ACC112 (cell line): Measurements from ENCODE around the gene TTC27.

ENCODE experiments used
- H2AFZ ChIP-seq: fragments of 200-600 bp; sonication (generic); one replicate; pipeline ENCODE4 v1.6.0; 2017; ENCODE audit warnings: antibody characterized with exemption, low read length; ENCODE audit not compliant: unreplicated experiment
- H3K27ac ChIP-seq: fragments of 200-600 bp; sonication (generic); 2 replicates; pipeline ENCODE4 v1.5.1; 2014; ENCODE audit warnings: low read depth, mild to moderate bottlenecking, antibody characterized with exemption, low read length, moderate library complexity
- H3K27me3 ChIP-seq: fragments of 200-600 bp; sonication (generic); 2 replicates; pipeline ENCODE4 v1.6.1; 2014; ENCODE audit warnings: mild to moderate bottlenecking, antibody characterized with exemption, low read length, moderate library complexity, mixed read lengths; ENCODE audit not compliant: insufficient read depth
- H3K36me3 ChIP-seq: fragments of 200-600 bp; sonication (generic); 2 replicates; pipeline ENCODE4 v1.6.1; 2016; ENCODE audit warnings: mild to moderate bottlenecking, antibody characterized with exemption, low read length, moderate library complexity, mixed read lengths; ENCODE audit not compliant: insufficient read depth
- H3K4me1 ChIP-seq: fragments of 200-600 bp; sonication (generic); one replicate; pipeline ENCODE4 v1.6.1; 2016; ENCODE audit warnings: low read length, mixed read lengths; ENCODE audit not compliant: insufficient read depth, unreplicated experiment, control insufficient read depth
- H3K4me3 ChIP-seq: fragments of 200-600 bp; sonication (generic); 2 replicates; pipeline ENCODE4 v1.5.1; 2014; ENCODE audit warnings: mild to moderate bottlenecking, low read depth, low read length
- H3K79me2 ChIP-seq: fragments of 200-600 bp; sonication (generic); one replicate; pipeline ENCODE4 v1.6.0; 2016; ENCODE audit warnings: low read length; ENCODE audit not compliant: control insufficient read depth, unreplicated experiment, insufficient read depth

The TTC27 gene

GRCh38 chr2:32804205-32804604 lies 176.4 kb downstream of the TTC27 start:
- no peaks in the 10 kb centered on the region for H3K79me2 ChIP-seq
- no peak overlapping the region for H3K27ac ChIP-seq
- H3K4me3 ChIP-seq, result no peak overlapping the region
- peaks cover 7% of the 10 kb centered on the region for H3K4me1 ChIP-seq
- no peak overlapping the region for H2AFZ ChIP-seq
- H3K36me3 ChIP-seq, result no peaks in the 10 kb centered on the region
- no peaks in the 10 kb centered on the region for H3K27me3 ChIP-seq

- H3K27me3 ChIP-seq, result no peaks in the 10 kb centered on the region
- H3K4me1 ChIP-seq, result peaks cover 7% of the 10 kb centered on the region
- H3K36me3 ChIP-seq, result no peaks in the 10 kb centered on the region
- no peak overlapping the region for H3K27ac ChIP-seq
- no peaks in the 10 kb centered on the region for H3K79me2 ChIP-seq
- no peak overlapping the region for H2AFZ ChIP-seq
- H3K4me3 ChIP-seq, result no peak overlapping the region
Measured at GRCh38 chr2:32805104-32806095, 177.6 kb downstream of the TTC27 start.

GRCh38 chr2:32806857-32807256 lies 179.0 kb downstream of the TTC27 start:
- no peaks in the 10 kb centered on the region for H3K79me2 ChIP-seq
- H3K27ac ChIP-seq, result no peak overlapping the region
- H3K36me3 ChIP-seq, result no peaks in the 10 kb centered on the region
- H3K4me3 ChIP-seq, result no peak overlapping the region
- no peak overlapping the region for H2AFZ ChIP-seq
- no peaks in the 10 kb centered on the region for H3K27me3 ChIP-seq
- peaks cover 7% of the 10 kb centered on the region for H3K4me1 ChIP-seq

GRCh38 chr2:32807662-32808061 lies 179.8 kb downstream of the TTC27 start:
- H3K27ac ChIP-seq, result no peak overlapping the region
- H2AFZ ChIP-seq, result no peak overlapping the region
- no peaks in the 10 kb centered on the region for H3K27me3 ChIP-seq
- H3K4me3 ChIP-seq, result no peak overlapping the region
- peaks cover 7% of the 10 kb centered on the region for H3K4me1 ChIP-seq
- no peaks in the 10 kb centered on the region for H3K36me3 ChIP-seq
- H3K79me2 ChIP-seq, result no peaks in the 10 kb centered on the region

- Histone ChIP-seq H3K4me1 (no peaks in the 10 kb centered on the region), H3K27me3 (no peaks in the 10 kb centered on the region), H3K27ac (no peak overlapping the region), H2AFZ (no peak overlapping the region), H3K4me3 (no peak overlapping the region), H3K36me3 (no peaks in the 10 kb centered on the region), H3K79me2 (no peaks in the 10 kb centered on the region)
Measured at GRCh38 chr2:32810909-32811495, 183.2 kb downstream of the TTC27 start.

- Histone ChIP-seq H3K4me1 (no peaks in the 10 kb centered on the region), H3K27ac (no peak overlapping the region), H3K79me2 (no peaks in the 10 kb centered on the region), H3K4me3 (no peak overlapping the region), H2AFZ (no peak overlapping the region), H3K27me3 (no peaks in the 10 kb centered on the region), H3K36me3 (no peaks in the 10 kb centered on the region)
Measured at GRCh38 chr2:32811696-32812095, 183.8 kb downstream of the TTC27 start.

- Histone ChIP-seq H3K79me2 (no peaks in the 10 kb centered on the region), H3K27ac (no peak overlapping the region), H3K4me1 (no peaks in the 10 kb centered on the region), H3K27me3 (no peaks in the 10 kb centered on the region), H3K36me3 (no peaks in the 10 kb centered on the region), H2AFZ (no peak overlapping the region), H3K4me3 (no peak overlapping the region)
Measured at GRCh38 chr2:32812316-32812715, 184.5 kb downstream of the TTC27 start.

- Histone ChIP-seq H3K36me3 (no peaks in the 10 kb centered on the region), H3K27me3 (no peaks in the 10 kb centered on the region), H3K27ac (no peak overlapping the region), H2AFZ (no peak overlapping the region), H3K4me3 (no peak overlapping the region), H3K79me2 (no peaks in the 10 kb centered on the region), H3K4me1 (peaks cover 8% of the 10 kb centered on the region)
Measured at GRCh38 chr2:32820088-32820487, 192.2 kb downstream of the TTC27 start.

GRCh38 chr2:32820701-32821100 lies 192.9 kb downstream of the TTC27 start:
- no peak overlapping the region for H2AFZ ChIP-seq
- H3K27me3 ChIP-seq, result no peaks in the 10 kb centered on the region
- H3K4me3 ChIP-seq, result no peak overlapping the region
- peaks cover 10% of the 10 kb centered on the region for H3K4me1 ChIP-seq
- H3K27ac ChIP-seq, result no peak overlapping the region
- H3K36me3 ChIP-seq, result no peaks in the 10 kb centered on the region
- H3K79me2 ChIP-seq, result no peaks in the 10 kb centered on the region

- H3K36me3 ChIP-seq, result no peaks in the 10 kb centered on the region
- no peak overlapping the region for H2AFZ ChIP-seq
- H3K27me3 ChIP-seq, result no peaks in the 10 kb centered on the region
- no peak overlapping the region for H3K4me3 ChIP-seq
- H3K4me1 ChIP-seq, result peaks cover 10% of the 10 kb centered on the region
- H3K79me2 ChIP-seq, result no peaks in the 10 kb centered on the region
- no peak overlapping the region for H3K27ac ChIP-seq
Measured at GRCh38 chr2:32824070-32824809, 196.4 kb downstream of the TTC27 start.
